Osteoblast (primary cell): Measurements from ENCODE around the gene UBXN6. TPM values are rescaled to one million over a fixed set of nuclear protein-coding genes. Genes with fewer than 3 reads are reported as not detected.

Source experiments
- DNase-seq: peaks from one replicate; pipeline ENCODE4 v3.0.0; 2011; ENCODE audit warnings: low spot score, mixed read lengths; ENCODE audit not compliant: insufficient read length; ENCODE audit errors: missing footprints
- H2AFZ ChIP-seq: 2 replicates; pipeline ENCODE4 v1.6.0; 2011; ENCODE audit warnings: mild to moderate bottlenecking, low read length
- H3K27ac ChIP-seq: 2 replicates; pipeline ENCODE4 v1.5.1; 2011; ENCODE audit warnings: mild to moderate bottlenecking, low read depth, low read length, moderate library complexity
- H3K27me3 ChIP-seq: 2 replicates; pipeline ENCODE4 v1.6.0; 2012; ENCODE audit warnings: mild to moderate bottlenecking, control low read depth, inconsistent platforms, low read length, moderate library complexity; ENCODE audit not compliant: insufficient read depth
- H3K36me3 ChIP-seq: 2 replicates; pipeline ENCODE4 v1.5.1; 2011; ENCODE audit warnings: mild to moderate bottlenecking, low read length, control low read depth, moderate library complexity; ENCODE audit not compliant: insufficient read depth
- H3K4me1 ChIP-seq: 2 replicates; pipeline ENCODE4 v1.5.1; 2011; ENCODE audit warnings: mild to moderate bottlenecking, low read length, control low read depth, moderate library complexity; ENCODE audit not compliant: insufficient read depth
- H3K4me2 ChIP-seq: 2 replicates; pipeline ENCODE4 v1.6.0; 2011; ENCODE audit warnings: mild to moderate bottlenecking, low read length; ENCODE audit not compliant: insufficient read depth
- H3K4me3 ChIP-seq: fragments of 200-600 bp; sonication (generic); 3 replicates; pipeline ENCODE4 v1.5.1; 2012; ENCODE audit warnings: mild to moderate bottlenecking, low read length, inconsistent platforms; ENCODE audit not compliant: insufficient read depth
- H3K79me2 ChIP-seq: 2 replicates; pipeline ENCODE4 v1.6.0; 2012; ENCODE audit warnings: mild to moderate bottlenecking, low read length, control low read depth, inconsistent platforms; ENCODE audit not compliant: insufficient read depth
- H3K9me3 ChIP-seq: 2 replicates; pipeline ENCODE4 v1.5.1; 2011; ENCODE audit warnings: low read depth, low read length, control low read depth
- H4K20me1 ChIP-seq: 2 replicates; pipeline ENCODE4 v1.6.0; 2012; ENCODE audit warnings: mild to moderate bottlenecking, low read length, control low read depth; ENCODE audit not compliant: insufficient read depth
- total RNA-seq: library from RNA; depleted of rRNA; stranded (reverse); fragments of >200 nt; gene quantifications from 2 replicates; pipeline ENCODE4 v1.2.3, GENCODE V29; 2012
- TF ChIP-seq, protein P1 (sequence below): IDR thresholded peaks from 2 replicates; pipeline ENCODE4 v1.5.1; 2011; ENCODE audit warnings: mild to moderate bottlenecking, low read depth, low read length, moderate library complexity; ENCODE audit errors: extremely low read depth

Gene UBXN6
- total RNA-seq, 1 donor: 136 TPM

DNA sequence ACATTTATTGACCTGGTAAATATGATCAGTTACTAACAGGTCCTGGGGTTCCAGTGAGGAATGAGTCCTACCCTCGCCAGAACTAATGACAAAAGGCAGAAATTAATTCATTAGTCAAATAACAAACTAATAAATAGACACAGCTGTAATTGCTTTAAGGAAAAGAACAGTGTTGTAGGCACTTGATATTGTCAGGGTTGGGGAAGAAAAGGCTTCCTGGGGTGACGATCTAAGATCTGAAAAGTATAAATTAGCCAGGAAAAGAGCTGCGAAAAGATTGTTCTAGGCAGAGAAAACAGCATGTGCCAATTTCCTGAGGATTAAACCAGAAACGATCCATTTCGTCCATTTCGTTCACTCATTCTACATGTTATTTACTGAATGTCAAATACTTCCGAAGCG is 55.8 kb downstream of the UBXN6 start:
- H3K79me2 ChIP-seq: peaks cover 74% of the 10 kb centered on the region
- no peaks in the 10 kb centered on the region for H3K9me3 ChIP-seq
- peak; percentile 88 for DNase-seq
- peaks cover 7% of the 10 kb centered on the region for H3K36me3 ChIP-seq
- H3K4me1 ChIP-seq: peaks cover 41% of the 10 kb centered on the region
- H4K20me1 ChIP-seq: peaks cover 27% of the 10 kb centered on the region
- H3K4me2 ChIP-seq: peak overlapping the region; percentile 95
- no peaks in the 10 kb centered on the region for H3K27me3 ChIP-seq
- TF ChIP-seq, protein P1, sequence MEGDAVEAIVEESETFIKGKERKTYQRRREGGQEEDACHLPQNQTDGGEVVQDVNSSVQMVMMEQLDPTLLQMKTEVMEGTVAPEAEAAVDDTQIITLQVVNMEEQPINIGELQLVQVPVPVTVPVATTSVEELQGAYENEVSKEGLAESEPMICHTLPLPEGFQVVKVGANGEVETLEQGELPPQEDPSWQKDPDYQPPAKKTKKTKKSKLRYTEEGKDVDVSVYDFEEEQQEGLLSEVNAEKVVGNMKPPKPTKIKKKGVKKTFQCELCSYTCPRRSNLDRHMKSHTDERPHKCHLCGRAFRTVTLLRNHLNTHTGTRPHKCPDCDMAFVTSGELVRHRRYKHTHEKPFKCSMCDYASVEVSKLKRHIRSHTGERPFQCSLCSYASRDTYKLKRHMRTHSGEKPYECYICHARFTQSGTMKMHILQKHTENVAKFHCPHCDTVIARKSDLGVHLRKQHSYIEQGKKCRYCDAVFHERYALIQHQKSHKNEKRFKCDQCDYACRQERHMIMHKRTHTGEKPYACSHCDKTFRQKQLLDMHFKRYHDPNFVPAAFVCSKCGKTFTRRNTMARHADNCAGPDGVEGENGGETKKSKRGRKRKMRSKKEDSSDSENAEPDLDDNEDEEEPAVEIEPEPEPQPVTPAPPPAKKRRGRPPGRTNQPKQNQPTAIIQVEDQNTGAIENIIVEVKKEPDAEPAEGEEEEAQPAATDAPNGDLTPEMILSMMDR: no peak
- peak overlapping the region; percentile 96 for H3K27ac ChIP-seq
- H2AFZ ChIP-seq: peak overlapping the region; percentile 83
- H3K4me3 ChIP-seq: peak overlapping the region; percentile 86

GRCh38 chr19:4400135-4400936 is 57.3 kb downstream of the UBXN6 start, which contains the start of gene SH3GL1:
Gene SH3GL1, minus strand, starts transcription at chr19:4400547. Its CDS starts 179 bp downstream, at chr19:4400368.
- Histone ChIP-seq H3K79me2 (peaks cover 78% of the 10 kb centered on the region), H3K36me3 (peaks cover 7% of the 10 kb centered on the region), H3K4me2 (peak within 1 kb of the TSS; percentile 95), H3K4me3 (peak within 1 kb of the TSS; percentile 81), H3K9me3 (no peaks in the 10 kb centered on the region), H3K4me1 (peaks cover 41% of the 10 kb centered on the region), H3K27ac (peak within 1 kb of the TSS; percentile 96), H3K27me3 (no peaks in the 10 kb centered on the region), H2AFZ (peak within 1 kb of the TSS; percentile 18), H4K20me1 (peaks cover 39% of the 10 kb centered on the region)
- DNase-seq: peak; percentile 99
- TF ChIP-seq, protein P1: peak; percentile 86

- Histone ChIP-seq H3K4me2 (peak overlapping the region; percentile 86), H4K20me1 (peaks cover 45% of the 10 kb centered on the region), H3K4me3 (peak overlapping the region; percentile 81), H3K36me3 (peaks cover 7% of the 10 kb centered on the region), H3K4me1 (peaks cover 41% of the 10 kb centered on the region), H3K9me3 (no peaks in the 10 kb centered on the region), H3K79me2 (peaks cover 78% of the 10 kb centered on the region), H3K27me3 (no peaks in the 10 kb centered on the region), H3K27ac (peak overlapping the region; percentile 76), H2AFZ (peak overlapping the region; percentile 13)
- peak; percentile 88 for DNase-seq
- TF ChIP-seq, protein P1: no peak
Measured at GRCh38 chr19:4399812-4400134, 57.8 kb downstream of the UBXN6 start.
